Measurements from ENCODE around the gene TSPOAP1. TPM values are rescaled to one million over a fixed set of nuclear protein-coding genes. Genes with fewer than 3 reads are reported as not detected.
A peak's percentile ranks its signal among the peaks of the same experiment; 100 is the strongest.

Gene TSPOAP1
- total RNA-seq, 1 experiment from 2014 or later, result 10.9 TPM

GRCh38 chr17:58351831-58352595 lies 23.4 kb upstream of the TSPOAP1 start, which contains the start of gene SUPT4H1 (continued):
- no peak for TF ChIP-seq ATF2 (CRISPR knock-in tag; IDR thresholded peaks at IDR 0.05; ENCODE audit: borderline replicate concordance, low read depth)
- TF ChIP-seq NR2C2 (CRISPR knock-in tag; IDR thresholded peaks at IDR 0.05), result no peak
- TF ChIP-seq HMGA2 (CRISPR knock-in tag; IDR thresholded peaks at IDR 0.05), result no peak
- TF ChIP-seq FOXP1 (CRISPR knock-in tag; IDR thresholded peaks at IDR 0.05; ENCODE audit: borderline replicate concordance), result peak; percentile 87
- TF ChIP-seq GTF2I (CRISPR knock-in tag; conservative IDR thresholded peaks at IDR 0.05), result no peak
- no peak for TF ChIP-seq SMAD4 (CRISPR knock-in tag; IDR thresholded peaks at IDR 0.05)
- TF ChIP-seq CBFB (CRISPR knock-in tag; IDR thresholded peaks at IDR 0.05; ENCODE audit: low read depth), result 0 out of 2 replicates have a peak, but pooled peaks have one; percentile 87
- no peak for TF ChIP-seq SMAD3 (CRISPR knock-in tag; IDR thresholded peaks at IDR 0.05; ENCODE audit: borderline replicate concordance)
- no peak for TF ChIP-seq E2F1 (CRISPR knock-in tag; IDR thresholded peaks at IDR 0.05)
- no peak; the same call in 1 of the 2 replicates for TF ChIP-seq USF1 (CRISPR knock-in tag; IDR thresholded peaks at IDR 0.05)
- no peak for TF ChIP-seq NR3C1 (CRISPR knock-in tag; conservative IDR thresholded peaks at IDR 0.05; ENCODE audit: low read depth)
- TF ChIP-seq ARID4B (CRISPR knock-in tag; IDR thresholded peaks at IDR 0.05; ENCODE audit: borderline replicate concordance), result 0 out of 2 replicates have a peak, but pooled peaks have one; percentile 40
- TF ChIP-seq ZNF396 (CRISPR knock-in tag; IDR thresholded peaks at IDR 0.05; ENCODE audit: borderline replicate concordance), result no peak
- TF ChIP-seq HMGXB4 (CRISPR knock-in tag; IDR thresholded peaks at IDR 0.05), result 0 out of 2 replicates have a peak, but pooled peaks have one; percentile 54
- peak; percentile 74; the same call in 1 of the 2 replicates for TF ChIP-seq CREM (CRISPR knock-in tag; IDR thresholded peaks at IDR 0.05)
- TF ChIP-seq ETV6 (CRISPR knock-in tag; IDR thresholded peaks at IDR 0.05), result peak; percentile 89
- no peak for TF ChIP-seq CDX4 (CRISPR knock-in tag; IDR thresholded peaks at IDR 0.05; ENCODE audit: borderline replicate concordance)
- TF ChIP-seq TEAD1 (CRISPR knock-in tag; IDR thresholded peaks at IDR 0.05), result peak; percentile 62; the same call in 1 of the 2 replicates
- TF ChIP-seq ZNF423 (CRISPR knock-in tag; IDR thresholded peaks at IDR 0.05), result peak; percentile 94
- TF ChIP-seq E2F4 (CRISPR knock-in tag; IDR thresholded peaks at IDR 0.05; ENCODE audit: borderline replicate concordance, low read depth), result no peak
- no peak for TF ChIP-seq ZNF532 (CRISPR knock-in tag; IDR thresholded peaks at IDR 0.05; ENCODE audit: borderline replicate concordance)

Measured in WTC11 (cell line).